GM23248 (cell line): ENCODE measurements around the gene PTPRN2. TPM values are rescaled to one million over a fixed set of nuclear protein-coding genes. Genes with fewer than 3 reads are reported as not detected.

ENCODE experiments used
- DNase-seq: peaks from one replicate; pipeline ENCODE4 v3.0.0-alpha.2; 2015
- H2AFZ ChIP-seq: fragments of 200-600 bp; sonication (generic); 2 replicates; pipeline ENCODE4 v1.6.1; 2016; ENCODE audit warnings: antibody characterized with exemption
- H3F3A ChIP-seq: fragments of 200-600 bp; sonication (generic); 2 replicates; pipeline ENCODE4 v1.6.1; 2016; ENCODE audit warnings: mild to moderate bottlenecking, antibody characterized with exemption, mixed run types; ENCODE audit not compliant: insufficient read depth
- H3K27ac ChIP-seq: fragments of 200-600 bp; sonication (generic); 2 replicates; pipeline ENCODE4 v1.5.1; 2016; ENCODE audit warnings: mild to moderate bottlenecking
- H3K27me3 ChIP-seq: fragments of 200-600 bp; sonication (generic); replicated peaks from 2 replicates; pipeline ENCODE4 v1.6.1; 2016; ENCODE audit warnings: mild to moderate bottlenecking; ENCODE audit not compliant: insufficient read depth
- H3K36me3 ChIP-seq: fragments of 200-600 bp; sonication (generic); 2 replicates; pipeline ENCODE4 v1.6.1; 2016; ENCODE audit warnings: low read depth, mild to moderate bottlenecking
- H3K4me1 ChIP-seq: fragments of 200-600 bp; sonication (generic); 2 replicates; pipeline ENCODE4 v1.6.1; 2016; ENCODE audit warnings: mild to moderate bottlenecking; ENCODE audit not compliant: insufficient read depth
- H3K4me2 ChIP-seq: fragments of 200-600 bp; sonication (generic); one replicate; pipeline ENCODE4 v1.6.1; 2016; ENCODE audit warnings: mild to moderate bottlenecking; ENCODE audit not compliant: unreplicated experiment
- H3K4me3 ChIP-seq: fragments of 200-600 bp; sonication (generic); 2 replicates; pipeline ENCODE4 v1.5.1; 2016; ENCODE audit warnings: mild to moderate bottlenecking
- H3K79me2 ChIP-seq: fragments of 200-600 bp; sonication (generic); 2 replicates; pipeline ENCODE4 v1.6.1; 2016; ENCODE audit warnings: mild to moderate bottlenecking; ENCODE audit not compliant: insufficient read depth
- H3K9ac ChIP-seq: fragments of 200-600 bp; sonication (generic); 2 replicates; pipeline ENCODE4 v1.6.1; 2016; ENCODE audit warnings: mild to moderate bottlenecking
- H3K9me2 ChIP-seq: fragments of 200-600 bp; sonication (generic); 2 replicates; pipeline ENCODE4 v1.6.1; 2016; ENCODE audit warnings: mixed run types, mild to moderate bottlenecking, moderate library complexity; ENCODE audit not compliant: insufficient read depth
- H3K9me3 ChIP-seq: fragments of 200-600 bp; sonication (generic); one replicate; pipeline ENCODE4 v1.6.1; 2017; ENCODE audit warnings: low read depth
- H4K20me1 ChIP-seq: fragments of 200-600 bp; sonication (generic); 2 replicates; pipeline ENCODE4 v1.6.0; 2016; ENCODE audit not compliant: insufficient read depth
- EZH2 ChIP-seq: fragments of 200-600 bp; sonication (generic); IDR thresholded peaks from 2 replicates; pipeline ENCODE4 v1.6.1; 2018; ENCODE audit warnings: antibody characterized with exemption, mild to moderate bottlenecking; ENCODE audit not compliant: insufficient read depth, poor library complexity, severe bottlenecking
- EZH2phosphoT487 ChIP-seq: fragments of 200-600 bp; sonication (generic); IDR thresholded peaks from 2 replicates; pipeline ENCODE4 v1.6.1; 2018; ENCODE audit warnings: antibody characterized with exemption, moderate library complexity, mild to moderate bottlenecking, low read depth; ENCODE audit not compliant: insufficient read depth
- WGBS, 2 experiments: methylation state at CpG; one replicate each; pipeline ENCODE4 v1.1.6; 2015 to 2017; ENCODE audit warnings: low lambda C conversion rate in 2 of 2, low coverage in 1 of 2; ENCODE audit errors: missing lambda C conversion rate in 2 of 2; 5-methylcytosine and 5-hydroxymethylcytosine counted together
- in situ Hi-C: fragments of 300-500 bp; cut with MboI; formaldehyde crosslinking; loops from 2 replicates; pipeline ENCODE4 v1.15.0; 2020
- polyA plus RNA-seq: library from polyadenylated mRNA; unstranded; fragments of >200 nt; fragmentation: Nextera tagmentation; extraction: Ambion mirVana; gene quantifications from 2 replicates; pipeline ENCODE4 v1.2.1, GENCODE V29; 2016
- total RNA-seq: library from RNA; depleted of rRNA; stranded (reverse); fragments of >200 nt; shearing (Covaris generic); gene quantifications from 2 replicates; pipeline ENCODE4 v1.2.3, GENCODE V29; 2014

The PTPRN2 gene
- total and polyA plus RNA-seq, 2 experiments from 2014 or later = 0.13 TPM; not detected in 1

DNA sequence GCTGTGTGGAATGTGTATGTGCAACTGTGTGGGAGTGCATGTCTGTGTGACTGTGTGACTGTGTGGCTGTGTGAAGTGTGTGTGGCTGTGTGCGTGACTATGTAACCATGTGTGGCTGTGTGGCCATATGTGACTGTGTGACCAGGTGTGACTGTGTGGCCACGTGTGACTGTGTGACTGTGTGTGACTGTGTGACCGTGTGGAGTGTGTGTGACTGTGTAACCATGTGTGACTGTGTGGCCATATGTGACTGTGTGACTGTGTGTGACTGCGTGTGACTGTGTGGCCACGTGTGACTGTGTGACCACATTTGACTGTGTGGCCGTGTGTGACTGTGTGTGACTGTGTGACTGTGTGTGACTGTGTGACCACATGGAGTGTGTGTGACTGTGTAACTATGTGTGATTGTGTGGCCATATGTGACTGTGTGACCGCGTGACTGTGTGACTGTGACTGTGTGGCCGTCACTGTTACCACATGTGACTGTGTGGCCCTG, 747.9 kb downstream of the PTPRN2 start:
- Histone ChIP-seq H4K20me1 (no peaks in the 10 kb centered on the region), H3K27ac (no peak overlapping the region), H3K4me1 (no peaks in the 10 kb centered on the region), H3F3A (no peaks in the 10 kb centered on the region), H3K9me2 (no peaks in the 10 kb centered on the region), H3K4me2 (no peak overlapping the region), H3K4me3 (no peak overlapping the region), H3K9ac (no peak overlapping the region), H3K9me3 (no peaks in the 10 kb centered on the region), H3K36me3 (no peaks in the 10 kb centered on the region), H3K79me2 (no peaks in the 10 kb centered on the region), H3K27me3 (no peaks in the 10 kb centered on the region), H2AFZ (no peak overlapping the region)
- DNase-seq = no peak
- TF ChIP-seq EZH2 (no peak), EZH2phosphoT487 (no peak)
- 52 to 64% methylated on average over 9 of the region's 9 CpGs for WGBS, 2 experiments
- in situ Hi-C loops = no loop called here

DNA sequence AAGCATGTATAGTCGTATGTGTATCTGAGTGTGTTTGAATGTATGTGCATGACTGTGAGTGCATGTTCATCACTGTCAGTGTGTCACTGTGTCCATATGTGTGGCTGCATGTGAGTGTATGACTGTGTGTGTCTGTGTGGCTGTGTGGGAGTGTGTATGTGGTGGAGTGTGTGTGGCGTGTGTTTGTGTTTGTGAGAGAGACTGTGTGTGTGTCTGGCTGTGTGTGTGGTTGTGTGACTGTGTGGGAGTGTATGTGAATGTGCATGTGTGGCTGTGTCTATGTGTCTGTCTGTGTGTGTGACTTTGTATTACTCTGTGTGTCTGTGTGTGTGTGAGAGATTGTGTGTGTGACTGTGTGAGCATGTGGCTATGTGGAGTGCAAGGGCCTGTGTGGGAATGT, 748.4 kb downstream of the PTPRN2 start:
- Histone ChIP-seq H3K36me3 (no peaks in the 10 kb centered on the region), H3K9me2 (no peaks in the 10 kb centered on the region), H3K4me1 (no peaks in the 10 kb centered on the region), H3K9me3 (no peaks in the 10 kb centered on the region), H3K4me3 (no peak overlapping the region), H3F3A (no peaks in the 10 kb centered on the region), H3K9ac (no peak overlapping the region), H3K4me2 (no peak overlapping the region), H2AFZ (no peak overlapping the region), H3K27me3 (no peaks in the 10 kb centered on the region), H3K27ac (no peak overlapping the region), H3K79me2 (no peaks in the 10 kb centered on the region), H4K20me1 (no peaks in the 10 kb centered on the region)
- DNase-seq = no peak
- 32 to 41% methylated on average over 2 of the region's 2 CpGs for WGBS, 2 experiments
- TF ChIP-seq EZH2 (no peak), EZH2phosphoT487 (no peak)
- in situ Hi-C loops = no loop called here

DNA sequence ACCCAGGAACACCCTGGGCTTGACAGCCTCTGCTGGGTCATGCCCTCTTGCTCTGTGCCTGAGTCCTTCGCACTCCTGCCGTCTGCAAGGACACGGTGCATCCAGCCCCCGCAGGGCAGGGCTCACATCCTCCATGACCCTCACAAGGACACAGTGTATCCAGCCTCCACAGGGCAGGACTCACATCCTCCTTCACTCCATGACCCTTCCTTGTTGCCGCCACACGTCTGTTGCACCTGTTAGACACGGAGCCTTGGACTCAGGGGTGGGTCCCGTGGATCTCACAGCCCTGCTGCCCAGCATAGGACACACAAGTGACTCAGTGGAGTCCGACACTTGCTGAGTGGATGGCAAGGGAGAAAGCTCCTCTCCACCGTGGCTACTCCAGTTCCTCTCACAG, 750.1 kb downstream of the PTPRN2 start:
- no peak overlapping the region for H2AFZ ChIP-seq
- in situ Hi-C loops = no loop called here
- H3K9me3 ChIP-seq = no peaks in the 10 kb centered on the region
- WGBS, 2 experiments = 38 to 47% methylated on average over 10 of the region's 10 CpGs
- no peak overlapping the region for H3K4me2 ChIP-seq
- no peak for DNase-seq
- no peak for TF ChIP-seq EZH2
- no peak for TF ChIP-seq EZH2phosphoT487
- no peaks in the 10 kb centered on the region for H3F3A ChIP-seq
- no peaks in the 10 kb centered on the region for H4K20me1 ChIP-seq
- H3K4me1 ChIP-seq = no peaks in the 10 kb centered on the region
- no peaks in the 10 kb centered on the region for H3K27me3 ChIP-seq
- H3K4me3 ChIP-seq = no peak overlapping the region
- no peak overlapping the region for H3K27ac ChIP-seq
- H3K9ac ChIP-seq = no peak overlapping the region
- H3K36me3 ChIP-seq = no peaks in the 10 kb centered on the region
- H3K9me2 ChIP-seq = no peaks in the 10 kb centered on the region
- H3K79me2 ChIP-seq = no peaks in the 10 kb centered on the region

DNA sequence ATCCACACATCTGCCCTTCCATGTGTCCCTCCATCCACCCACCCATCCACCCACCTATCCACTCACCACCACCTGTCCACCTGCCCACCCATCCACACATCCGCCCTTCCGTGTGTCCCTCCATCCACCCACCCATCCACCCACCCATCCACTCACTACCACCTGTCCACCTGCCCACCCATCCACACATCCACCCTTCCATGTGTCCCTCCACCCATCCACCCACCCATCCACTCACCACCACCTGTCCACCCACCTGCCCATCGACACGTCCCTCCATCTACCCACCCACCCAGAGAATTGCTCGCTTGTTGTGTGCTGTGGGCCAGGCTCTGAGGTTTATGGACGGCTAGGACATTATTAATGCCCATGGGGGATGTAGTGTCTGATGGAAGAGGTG, 750.6 kb downstream of the PTPRN2 start:
- H2AFZ ChIP-seq = no peak overlapping the region
- no peaks in the 10 kb centered on the region for H3K9me2 ChIP-seq
- no peak overlapping the region for H3K4me3 ChIP-seq
- no peak overlapping the region for H3K27ac ChIP-seq
- no peak for TF ChIP-seq EZH2
- no peak for TF ChIP-seq EZH2phosphoT487
- H4K20me1 ChIP-seq = no peaks in the 10 kb centered on the region
- no peak overlapping the region for H3K4me2 ChIP-seq
- H3K79me2 ChIP-seq = no peaks in the 10 kb centered on the region
- no peaks in the 10 kb centered on the region for H3K9me3 ChIP-seq
- WGBS, 2 experiments = 0 to 32% methylated on average over 1 to 6 of the region's 6 CpGs
- no peaks in the 10 kb centered on the region for H3K4me1 ChIP-seq
- H3F3A ChIP-seq = no peaks in the 10 kb centered on the region
- no peak overlapping the region for H3K9ac ChIP-seq
- H3K27me3 ChIP-seq = no peaks in the 10 kb centered on the region
- H3K36me3 ChIP-seq = no peaks in the 10 kb centered on the region
- DNase-seq = no peak
- in situ Hi-C loops = no loop called here
